GOT3 (cell line): Measurements from ENCODE around the gene KCNIP4.

Experiments
- DNase-seq: peaks from one replicate; lab custom pipeline; 2025; ENCODE audit warnings: mixed read lengths; lab: John Stamatoyannopoulos, UW

The KCNIP4 gene

DNA sequence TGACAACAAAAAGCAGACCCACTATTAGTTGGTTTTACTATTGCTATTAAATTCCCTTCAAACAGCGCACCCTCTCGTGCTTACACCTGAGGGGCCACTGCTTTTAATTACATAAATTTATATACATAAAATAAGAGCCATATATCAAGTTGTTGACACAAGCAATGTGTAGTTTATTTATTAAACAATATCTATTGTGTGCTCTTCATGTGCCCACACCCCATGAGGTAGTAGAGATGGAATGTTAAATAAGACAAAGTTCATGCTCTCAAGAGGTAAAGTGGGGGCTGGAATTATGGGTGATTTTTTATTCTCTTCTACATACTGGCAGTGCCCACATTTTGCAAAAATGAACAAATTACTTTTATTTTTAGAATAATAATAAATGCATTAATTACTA lies 47.3 kb downstream of the KCNIP4 start:
- DNase-seq = no peak

DNA sequence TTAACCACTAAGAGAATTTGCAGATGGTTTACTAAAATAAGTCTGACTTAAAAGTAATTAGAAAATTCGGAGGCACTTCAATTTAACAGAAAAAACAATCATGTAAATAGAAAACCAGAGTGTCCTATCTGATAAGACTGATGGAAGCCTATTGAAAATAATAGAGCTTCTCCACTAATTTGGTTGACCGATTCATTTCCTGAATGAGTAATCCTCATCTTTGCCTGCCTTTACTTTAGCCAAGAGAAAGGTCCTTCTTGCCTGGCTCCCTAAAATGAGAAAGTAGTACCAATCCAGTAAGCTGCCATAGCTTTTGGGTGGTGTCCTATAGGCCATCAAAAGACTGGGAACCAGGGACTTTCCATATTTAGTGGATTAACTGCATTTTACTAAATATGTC lies 48.4 kb downstream of the KCNIP4 start:
- DNase-seq = no peak

DNA sequence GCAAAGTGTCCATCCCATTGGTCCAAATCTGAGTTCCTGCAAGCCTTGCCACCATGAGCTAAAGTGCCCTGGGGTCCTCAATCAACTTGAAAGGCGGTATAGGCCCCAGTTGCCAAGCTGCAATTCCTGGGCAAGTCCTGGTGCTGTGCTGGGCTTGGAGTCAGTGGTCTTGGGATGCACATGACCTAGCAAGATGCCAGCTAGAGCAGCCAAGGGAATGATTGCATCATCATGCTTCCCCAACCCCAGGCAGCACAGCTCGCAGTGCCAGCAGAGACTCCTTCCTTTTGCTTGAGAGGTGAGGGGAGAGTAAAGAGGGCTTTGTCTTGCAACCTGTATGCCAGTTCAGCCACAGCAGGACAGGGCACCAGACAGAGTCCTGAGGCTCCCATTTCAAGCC lies 50.5 kb downstream of the KCNIP4 start:
- no peak for DNase-seq

- DNase-seq = no peak
Measured at GRCh38 chr4:21896767-21897166, 51.8 kb downstream of the KCNIP4 start.

DNA sequence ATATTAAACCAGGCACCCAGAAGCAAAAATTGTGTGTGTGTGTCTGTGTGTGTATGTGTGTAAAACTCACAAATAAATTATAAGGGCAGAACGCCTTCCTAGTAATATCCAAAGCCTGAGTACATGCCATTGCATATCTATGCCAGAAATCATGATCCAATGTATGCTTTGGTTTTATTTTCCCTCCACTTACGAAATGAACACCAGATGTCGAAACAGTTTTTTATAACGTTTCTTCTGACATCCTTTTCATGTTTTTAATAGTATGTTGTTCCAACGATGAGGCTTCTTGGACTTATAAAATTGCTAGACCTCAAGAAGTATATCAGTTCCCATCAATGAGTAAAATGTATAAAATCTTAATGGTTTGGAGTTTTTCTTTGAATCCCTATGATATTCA lies 55.4 kb downstream of the KCNIP4 start:
- no peak for DNase-seq

DNA sequence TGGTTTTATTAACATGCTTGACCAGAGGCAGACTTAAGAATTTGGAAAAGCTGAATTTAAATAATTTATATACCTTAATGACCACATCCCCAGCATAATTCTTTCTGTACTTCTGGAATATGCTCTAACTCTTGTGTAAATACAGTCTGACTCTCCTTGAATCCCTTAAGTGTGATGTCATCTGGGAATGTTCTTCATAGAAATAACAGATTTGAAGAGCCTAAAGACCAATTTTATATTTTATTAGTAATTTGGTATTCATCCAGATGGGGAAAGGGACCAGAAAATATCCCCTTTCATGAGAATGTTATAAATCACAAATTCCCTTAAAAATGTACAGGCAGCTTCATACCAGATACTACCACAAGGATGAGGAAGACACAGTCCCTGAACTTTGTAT lies 58.3 kb downstream of the KCNIP4 start:
- no peak for DNase-seq

DNA sequence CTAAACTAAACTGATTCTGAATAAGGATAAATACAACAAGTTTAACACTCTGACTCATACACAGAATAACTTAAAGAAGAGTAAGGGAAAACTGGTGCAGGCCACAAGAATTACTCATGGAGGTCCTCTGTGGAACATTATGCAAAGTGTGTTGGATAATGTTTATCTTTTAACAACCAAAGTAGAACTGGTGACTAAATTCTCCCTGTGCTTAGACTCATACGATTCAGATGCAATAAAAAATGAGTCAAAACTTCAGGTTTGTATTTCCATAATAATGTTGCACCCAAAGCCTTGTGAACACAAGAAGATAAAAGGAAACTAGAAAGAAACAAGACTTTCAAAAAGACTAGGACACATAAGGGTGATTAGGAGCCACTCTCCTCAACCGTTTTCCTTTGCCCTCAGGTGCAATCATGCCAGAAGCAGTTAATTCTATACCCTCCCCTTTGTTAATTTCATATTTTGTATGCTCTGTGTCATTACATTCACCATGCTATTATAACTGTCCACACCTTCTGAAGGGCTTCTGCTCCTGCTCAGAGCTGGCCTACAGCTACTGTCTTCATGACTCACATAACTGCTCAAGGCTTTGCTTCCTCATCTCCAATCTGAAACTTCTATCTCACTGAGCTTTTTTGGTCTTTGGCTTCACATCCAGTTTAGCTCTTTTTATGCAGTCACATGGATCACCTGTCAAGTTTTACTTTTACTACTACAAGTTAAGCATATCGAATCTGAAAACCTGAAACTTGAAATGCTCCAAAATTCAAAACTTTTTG lies 60.2 kb downstream of the KCNIP4 start:
- no peak for DNase-seq

DNA sequence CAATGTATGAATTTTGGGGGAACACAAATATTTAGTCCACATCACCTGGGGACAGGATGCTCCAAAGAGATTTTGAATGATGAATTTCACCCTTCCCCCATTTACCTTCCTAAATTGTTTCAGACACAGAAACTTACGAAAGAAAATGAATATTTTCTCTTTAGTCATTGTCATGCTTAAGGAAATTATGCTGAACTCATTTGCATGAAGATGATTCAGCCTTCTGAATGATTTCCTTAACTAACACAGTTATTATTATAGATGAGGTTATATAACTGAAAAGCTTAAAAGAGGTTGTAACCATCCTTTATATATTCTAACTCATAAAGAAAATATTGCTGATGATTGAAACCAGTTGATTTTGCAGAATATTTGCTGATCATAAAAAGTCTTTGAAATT lies 61.1 kb downstream of the KCNIP4 start:
- DNase-seq = no peak

- no peak for DNase-seq
Measured at GRCh38 chr4:21885770-21886169, 62.8 kb downstream of the KCNIP4 start.

- no peak for DNase-seq
Measured at GRCh38 chr4:21885241-21885640, 63.3 kb downstream of the KCNIP4 start.

GRCh38 chr4:21884615-21885014 lies 64.0 kb downstream of the KCNIP4 start:
- no peak for DNase-seq

- no peak for DNase-seq
Measured at GRCh38 chr4:21882051-21882839, 66.3 kb downstream of the KCNIP4 start.

DNA sequence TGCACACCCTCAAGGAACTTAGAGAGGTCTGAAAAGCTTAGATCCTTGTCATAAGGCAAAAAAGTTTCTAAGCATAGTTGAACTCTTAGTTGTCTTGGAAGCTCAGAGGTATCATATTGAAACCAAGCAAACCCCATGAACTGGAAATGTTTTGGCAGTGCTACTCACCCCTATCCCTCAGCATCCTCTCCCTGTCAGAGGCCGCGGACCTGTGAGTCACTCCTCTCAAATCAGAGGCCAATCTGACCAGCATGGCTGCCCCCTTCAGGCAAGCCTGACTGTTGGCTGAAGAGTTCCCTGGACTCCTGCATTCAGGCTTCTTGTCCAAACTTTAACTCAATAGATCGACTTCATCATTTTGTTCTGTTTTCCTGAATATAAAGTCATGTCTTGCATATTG lies 69.4 kb downstream of the KCNIP4 start:
- DNase-seq = no peak

DNA sequence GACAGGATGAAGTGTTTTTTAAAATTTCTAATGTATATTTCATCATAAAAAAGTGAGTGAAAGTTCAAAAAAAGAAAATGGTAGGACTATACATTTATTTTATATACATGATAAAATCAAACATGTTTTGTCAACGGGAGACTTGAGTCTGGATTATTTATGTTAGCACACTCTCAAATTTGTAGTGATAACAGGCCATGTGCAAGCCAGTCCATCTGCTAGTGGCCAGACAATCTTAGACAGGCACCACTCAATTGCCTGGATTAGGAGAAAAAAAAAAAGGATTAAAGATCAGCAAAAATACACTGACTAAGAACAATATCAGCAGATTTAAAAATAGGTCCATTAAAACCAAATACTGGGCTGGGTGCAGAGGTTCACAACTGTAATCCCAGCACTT lies 71.9 kb downstream of the KCNIP4 start:
- DNase-seq = no peak

GRCh38 chr4:21873145-21873544 lies 75.4 kb downstream of the KCNIP4 start:
- no peak for DNase-seq

GRCh38 chr4:21872101-21872500 lies 76.5 kb downstream of the KCNIP4 start:
- no peak for DNase-seq

GRCh38 chr4:21869978-21870745 lies 78.4 kb downstream of the KCNIP4 start:
- no peak for DNase-seq

DNA sequence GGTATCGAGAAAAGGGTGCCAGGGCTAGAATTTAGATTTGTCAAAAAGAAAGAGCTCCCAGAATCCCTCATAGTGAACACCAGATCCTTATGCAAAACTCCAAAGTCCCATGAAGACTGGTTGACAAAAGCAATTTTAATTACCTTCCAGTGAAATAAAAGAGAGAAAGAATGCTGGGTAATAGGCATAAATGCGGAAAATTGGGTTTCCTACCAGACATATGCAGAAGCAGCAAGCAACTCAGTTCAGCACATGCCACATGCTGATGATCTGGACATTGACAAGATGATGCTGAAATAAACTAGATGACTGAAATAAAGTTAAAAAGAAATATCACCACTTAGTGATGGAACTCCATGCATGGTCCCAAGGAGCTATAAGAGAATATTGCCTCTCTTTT lies 83.9 kb downstream of the KCNIP4 start:
- DNase-seq = no peak

GRCh38 chr4:21862917-21863316 lies 85.7 kb downstream of the KCNIP4 start:
- DNase-seq = no peak

DNA sequence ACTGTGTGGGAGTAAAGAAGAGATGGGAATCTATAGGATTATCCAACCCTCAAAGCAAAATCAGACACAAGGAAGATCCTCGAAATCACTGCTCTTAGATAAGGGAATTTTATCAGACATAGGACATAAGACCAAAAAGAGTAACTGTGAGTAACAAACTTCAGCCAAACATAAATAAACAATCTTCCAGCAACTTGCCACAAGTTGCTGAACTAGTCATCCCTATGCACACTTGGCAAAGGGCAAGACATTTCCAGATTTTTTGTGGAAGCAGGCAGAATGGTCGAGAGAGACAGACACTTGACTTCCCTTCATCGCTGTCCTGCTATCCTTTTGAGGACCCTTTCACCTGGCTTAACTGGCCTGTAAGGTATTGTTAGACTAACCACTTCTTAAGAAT lies 89.6 kb downstream of the KCNIP4 start:
- DNase-seq = no peak

DNA sequence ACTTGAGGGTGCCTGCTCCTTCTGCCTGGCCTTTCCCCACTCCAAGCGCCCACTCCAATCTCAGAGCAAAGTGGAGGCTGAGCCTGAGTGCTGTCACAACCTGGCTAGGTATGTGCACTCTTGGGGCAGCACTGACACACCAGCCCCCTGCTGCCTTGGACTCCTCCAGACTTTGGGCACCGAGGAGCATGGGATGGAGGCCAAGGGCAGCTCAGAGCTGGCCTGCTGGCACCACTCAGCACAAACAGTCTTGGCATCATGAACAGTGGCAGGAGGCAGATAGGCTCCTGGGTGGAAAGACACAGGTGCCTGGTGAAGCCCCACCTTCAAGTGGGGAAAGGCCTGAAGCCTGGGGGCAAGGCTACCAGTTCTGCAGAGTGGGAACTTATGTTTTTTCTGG lies 91.8 kb downstream of the KCNIP4 start:
- no peak for DNase-seq

DNA sequence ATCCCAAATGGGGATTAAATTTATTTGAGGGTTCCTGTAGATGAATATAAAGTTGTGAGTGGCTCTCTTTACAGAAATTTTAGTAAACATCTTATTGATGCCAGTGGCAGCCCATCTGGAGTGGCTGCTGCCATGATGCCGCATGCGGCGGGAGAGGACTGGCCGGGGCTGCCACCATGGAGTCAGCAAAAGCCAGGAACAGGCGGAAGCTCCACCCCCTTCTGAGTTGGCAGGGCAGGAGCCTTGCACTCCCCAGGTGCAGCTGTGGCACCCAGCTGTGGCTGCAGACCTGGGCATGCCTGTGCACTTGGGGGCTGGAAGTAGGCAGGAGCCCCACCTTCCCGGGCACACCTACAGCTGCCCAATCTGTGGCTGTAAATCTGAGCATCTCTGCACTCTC lies 92.3 kb downstream of the KCNIP4 start:
- DNase-seq = no peak

GRCh38 chr4:21849077-21849476 lies 99.5 kb downstream of the KCNIP4 start:
- DNase-seq = no peak
